Ramos (cell line): ENCODE data around the gene PLPPR5.

ENCODE experiments used
- in situ Hi-C: fragments of 300-500 bp; cut with MboI; formaldehyde crosslinking; loops from one replicate; pipeline ENCODE4 v1.14.3; 2022; ENCODE audit warnings: low sequenced_read_pairs; ENCODE audit not compliant: unreplicated experiment

PLPPR5 gene

GRCh38 chr1:98975113-98975512 lies 29.5 kb downstream of the PLPPR5 start:
- in situ Hi-C loops = no loop called here

- in situ Hi-C loops = no loop called here
These were observed 34.7 kb downstream of the PLPPR5 start for GRCh38 chr1:98969798-98970490.

GRCh38 chr1:98967122-98967521 lies 37.5 kb downstream of the PLPPR5 start:
- in situ Hi-C loops = no loop called here

- in situ Hi-C loops = no loop called here
These were observed 39.3 kb downstream of the PLPPR5 start for GRCh38 chr1:98965394-98965793.

- in situ Hi-C loops = no loop called here
These were observed 40.5 kb downstream of the PLPPR5 start for GRCh38 chr1:98964198-98964597.

- in situ Hi-C loops = no loop called here
These were observed 41.5 kb downstream of the PLPPR5 start for GRCh38 chr1:98963064-98963758.

- in situ Hi-C loops = no loop called here
These were observed 42.5 kb downstream of the PLPPR5 start for GRCh38 chr1:98962156-98962555.

GRCh38 chr1:98949621-98950020 lies 55.0 kb downstream of the PLPPR5 start:
- in situ Hi-C loops = no loop called here

- in situ Hi-C loops = no loop called here
These were observed 55.5 kb downstream of the PLPPR5 start for GRCh38 chr1:98949166-98949565.

GRCh38 chr1:98947071-98947470 lies 57.6 kb downstream of the PLPPR5 start:
- in situ Hi-C loops = no loop called here

GRCh38 chr1:98940722-98941079 lies 64.0 kb downstream of the PLPPR5 start:
- in situ Hi-C loops = no loop called here

- in situ Hi-C loops = no loop called here
These were observed 64.5 kb downstream of the PLPPR5 start for GRCh38 chr1:98940069-98940721.

- in situ Hi-C loops = no loop called here
These were observed 65.2 kb downstream of the PLPPR5 start for GRCh38 chr1:98939471-98939870.

GRCh38 chr1:98937347-98937746 lies 67.3 kb downstream of the PLPPR5 start:
- in situ Hi-C loops = no loop called here

GRCh38 chr1:98932184-98932583 lies 72.5 kb downstream of the PLPPR5 start:
- in situ Hi-C loops = no loop called here

GRCh38 chr1:98931128-98931835 lies 73.4 kb downstream of the PLPPR5 start:
- in situ Hi-C loops = no loop called here

GRCh38 chr1:98929437-98929836 lies 75.2 kb downstream of the PLPPR5 start:
- in situ Hi-C loops = no loop called here

- in situ Hi-C loops = no loop called here
These were observed 78.1 kb downstream of the PLPPR5 start for GRCh38 chr1:98926597-98926996.

- in situ Hi-C loops = no loop called here
These were observed 79.7 kb downstream of the PLPPR5 start for GRCh38 chr1:98924977-98925376.

- in situ Hi-C loops = no loop called here
These were observed 81.0 kb downstream of the PLPPR5 start for GRCh38 chr1:98923667-98924066.

- in situ Hi-C loops = no loop called here
These were observed 82.8 kb downstream of the PLPPR5 start for GRCh38 chr1:98921817-98922216.
